Effector memory CD8-positive, alpha-beta T cell (primary cell): Measurements from ENCODE around the gene C1orf210.

Experiments used
- ATAC-seq: fragments of 150-1000 bp; cut with Tn5 transposase; replicated peaks from 2 replicates; pipeline ENCODE4 v1.10.0; 2021; ENCODE audit warnings: mild to moderate bottlenecking, moderate library complexity
- DNase-seq, 3 experiments: peaks; one replicate each; pipeline ENCODE4 v3.0.0; 2021
- H3K27ac Mint-ChIP-seq, 2 donors: one replicate each; pipeline ENCODE4 v1.8.0; 2022; ENCODE audit warnings: mild to moderate bottlenecking in 2 of 2, mixed read lengths in 2 of 2, moderate library complexity in 2 of 2
- H3K27me3 Mint-ChIP-seq, 2 donors: one replicate each; pipeline ENCODE4 v1.8.0; 2022; ENCODE audit warnings: mixed read lengths in 2 of 2
- H3K36me3 Mint-ChIP-seq: one replicate; pipeline ENCODE4 v1.8.0; 2022; ENCODE audit warnings: mild to moderate bottlenecking, moderate library complexity, mixed read lengths; ENCODE audit not compliant: insufficient read depth
- H3K4me1 Mint-ChIP-seq, 2 donors: one replicate each; pipeline ENCODE4 v1.8.0; 2022; ENCODE audit warnings: low read depth in 2 of 2, mixed read lengths in 2 of 2
- H3K4me3 Mint-ChIP-seq, 2 donors: one replicate each; pipeline ENCODE4 v1.8.0; 2022; ENCODE audit warnings: mild to moderate bottlenecking in 2 of 2, mixed read lengths in 2 of 2, moderate library complexity in 2 of 2
- H3K9me3 Mint-ChIP-seq, 2 donors: one replicate each; pipeline ENCODE4 v1.8.0; 2022; ENCODE audit warnings: mixed read lengths in 2 of 2

Gene C1orf210

DNA sequence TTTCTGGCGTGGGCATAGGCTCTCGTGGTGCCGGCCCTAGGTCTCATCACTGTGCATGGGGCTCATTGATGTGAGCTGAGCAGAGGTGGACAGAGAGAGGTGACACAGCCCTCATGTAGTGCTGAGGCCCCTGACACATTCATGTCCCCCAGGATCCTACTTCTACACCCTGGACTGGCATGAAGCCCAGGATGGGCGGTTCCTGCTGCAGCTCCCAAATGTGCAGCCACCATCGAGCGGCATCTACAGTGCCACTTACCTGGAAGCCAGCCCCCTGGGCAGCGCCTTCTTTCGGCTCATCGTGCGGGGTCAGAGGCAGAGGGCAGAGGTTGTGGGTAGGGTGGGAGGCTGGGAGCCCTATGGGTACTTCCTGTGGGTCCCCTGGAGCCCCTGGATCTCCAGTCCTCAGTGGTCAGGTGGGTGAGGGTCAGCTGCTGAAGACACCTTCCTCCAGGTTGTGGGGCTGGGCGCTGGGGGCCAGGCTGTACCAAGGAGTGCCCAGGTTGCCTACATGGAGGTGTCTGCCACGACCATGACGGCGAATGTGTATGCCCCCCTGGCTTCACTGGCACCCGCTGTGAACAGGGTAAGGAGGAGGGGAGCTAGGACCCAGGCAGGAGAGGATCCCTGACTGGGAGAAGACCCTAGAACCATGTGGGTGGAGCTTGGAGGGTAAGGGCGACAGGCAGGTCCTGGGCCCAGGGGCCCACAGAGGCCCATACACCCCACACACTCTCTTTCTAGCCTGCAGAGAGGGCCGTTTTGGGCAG, 21.5 kb upstream of the C1orf210 start:
- no peaks in the 10 kb centered on the region for H3K36me3 Mint-ChIP-seq
- H3K27me3 Mint-ChIP-seq, result peaks cover 39 to 49% of the 10 kb centered on the region in 2 donors
- H3K27ac Mint-ChIP-seq, result no peak overlapping the region

DNA sequence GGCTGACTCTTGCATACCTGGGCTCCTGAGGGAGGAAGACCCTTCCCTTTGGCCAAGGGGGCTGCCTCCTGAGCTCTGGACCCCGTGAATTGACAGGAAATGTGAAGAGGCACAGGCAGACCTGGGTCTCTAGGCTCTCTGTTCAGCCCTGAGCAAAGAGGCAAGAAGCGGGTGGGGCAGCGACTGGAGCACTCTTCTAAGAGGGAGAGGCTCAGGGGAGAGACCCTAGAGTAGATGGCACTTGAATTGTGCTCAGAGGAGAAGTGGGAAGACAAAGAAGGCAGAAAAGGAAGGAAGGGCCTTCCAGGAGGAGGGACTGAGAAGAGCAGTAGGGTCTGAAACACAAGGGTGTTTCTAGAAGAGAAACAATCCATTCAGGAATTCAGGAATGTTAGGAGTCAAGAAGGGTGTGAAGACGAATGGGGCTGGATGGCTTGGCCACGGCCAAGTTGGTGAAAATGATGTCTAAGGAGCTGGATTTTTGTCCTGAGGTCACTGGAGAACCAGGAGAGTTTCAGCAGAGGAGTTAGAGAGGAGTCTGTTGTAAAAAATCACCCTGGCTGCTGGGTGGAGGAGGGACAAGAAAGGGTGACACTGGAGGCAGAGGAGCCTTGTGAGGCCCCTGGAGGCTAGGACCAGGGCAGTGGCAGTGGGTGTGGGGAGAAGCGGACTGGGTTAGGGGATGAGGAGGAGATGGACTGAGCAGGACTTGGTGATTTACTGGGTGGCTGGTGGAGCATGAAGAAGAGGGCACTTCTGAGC, 20.7 kb upstream of the C1orf210 start:
- H3K9me3 Mint-ChIP-seq, result no peaks in the 10 kb centered on the region
- no peak overlapping the region for H3K27ac Mint-ChIP-seq
- H3K36me3 Mint-ChIP-seq, result no peaks in the 10 kb centered on the region
- no peak for DNase-seq
- H3K4me3 Mint-ChIP-seq, result no peak overlapping the region
- ATAC-seq, result no peak
- H3K4me1 Mint-ChIP-seq, result no peaks in the 10 kb centered on the region
- peaks cover 39 to 51% of the 10 kb centered on the region in 2 donors for H3K27me3 Mint-ChIP-seq

More for the DNA sequence above, 21.5 kb upstream of the C1orf210 start:
- DNase-seq (no peak), ATAC-seq (no peak)
- H3K4me3 Mint-ChIP-seq, result no peak overlapping the region
- H3K9me3 Mint-ChIP-seq, result no peaks in the 10 kb centered on the region
- H3K4me1 Mint-ChIP-seq, result no peaks in the 10 kb centered on the region

DNA sequence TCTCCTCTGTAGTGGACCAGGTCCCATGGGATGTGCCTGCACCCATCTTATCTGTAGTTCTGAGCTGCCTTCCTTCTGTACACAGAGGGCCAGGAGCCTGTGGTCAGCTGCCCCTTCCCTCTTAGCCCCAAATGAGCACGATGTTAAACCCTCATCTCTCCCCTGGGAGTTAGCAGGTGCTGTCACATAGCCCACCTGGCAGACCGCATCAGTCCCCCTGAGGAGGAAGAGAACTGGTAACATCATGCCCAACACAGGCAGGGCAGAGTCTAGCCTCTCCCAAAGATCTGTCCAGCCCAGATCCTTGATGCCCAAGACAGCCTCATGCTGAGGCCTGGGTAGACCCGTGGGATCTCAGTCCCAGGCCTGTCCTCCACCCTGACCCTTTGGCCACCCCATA, 20.1 kb upstream of the C1orf210 start:
- Mint-ChIP-seq H3K4me1 (peaks cover 0 to 1% of the 10 kb centered on the region in 2 donors), H3K9me3 (no peaks in the 10 kb centered on the region), H3K4me3 (no peak overlapping the region), H3K27me3 (peaks cover 39 to 51% of the 10 kb centered on the region in 2 donors), H3K27ac (no peak overlapping the region), H3K36me3 (no peaks in the 10 kb centered on the region)
- no peak for ATAC-seq
- DNase-seq, result no peak

DNA sequence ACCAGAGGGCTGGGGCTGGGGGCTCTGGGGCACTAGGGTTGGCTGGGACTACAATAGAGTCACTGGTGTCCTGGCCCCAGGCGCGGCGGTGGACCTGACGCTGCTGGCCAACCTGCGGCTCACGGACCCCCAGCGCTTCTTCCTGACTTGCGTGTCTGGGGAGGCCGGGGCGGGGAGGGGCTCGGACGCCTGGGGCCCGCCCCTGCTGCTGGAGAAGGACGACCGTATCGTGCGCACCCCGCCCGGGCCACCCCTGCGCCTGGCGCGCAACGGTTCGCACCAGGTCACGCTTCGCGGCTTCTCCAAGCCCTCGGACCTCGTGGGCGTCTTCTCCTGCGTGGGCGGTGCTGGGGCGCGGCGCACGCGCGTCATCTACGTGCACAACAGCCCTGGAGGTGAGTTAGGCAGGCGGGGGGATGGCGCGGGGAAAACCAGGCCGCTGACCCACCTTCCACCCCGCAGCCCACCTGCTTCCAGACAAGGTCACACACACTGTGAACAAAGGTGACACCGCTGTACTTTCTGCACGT, 19.5 kb upstream of the C1orf210 start:
- no peak overlapping the region for H3K27ac Mint-ChIP-seq
- H3K4me1 Mint-ChIP-seq, result peaks cover 0 to 1% of the 10 kb centered on the region in 2 donors
- H3K36me3 Mint-ChIP-seq, result no peaks in the 10 kb centered on the region
- peaks cover 33 to 51% of the 10 kb centered on the region in 2 donors for H3K27me3 Mint-ChIP-seq
- no peak overlapping the region for H3K4me3 Mint-ChIP-seq
- DNase-seq (no peak), ATAC-seq (no peak)
- no peaks in the 10 kb centered on the region for H3K9me3 Mint-ChIP-seq

DNA sequence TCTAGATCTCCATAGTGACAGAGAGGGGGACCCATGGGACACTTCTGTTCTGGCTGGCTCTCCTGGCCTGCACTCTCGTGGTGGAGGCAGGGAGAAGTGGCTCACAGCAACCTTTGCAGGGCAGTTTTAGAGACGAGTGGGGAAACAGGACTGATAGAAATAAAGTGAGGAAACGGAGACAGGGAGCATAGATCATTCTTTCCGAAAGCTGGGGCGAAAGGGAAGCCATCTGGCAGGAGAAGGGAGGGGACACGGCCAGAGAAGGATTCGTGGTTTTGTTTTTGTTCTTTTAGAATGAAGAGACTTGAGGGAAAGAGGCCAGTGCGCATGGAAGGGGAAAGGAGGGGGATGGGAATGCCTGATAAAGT, 18.9 kb upstream of the C1orf210 start:
- H3K27ac Mint-ChIP-seq, result no peak overlapping the region
- H3K9me3 Mint-ChIP-seq, result no peaks in the 10 kb centered on the region
- H3K4me1 Mint-ChIP-seq, result peaks cover 0 to 1% of the 10 kb centered on the region in 2 donors

DNA sequence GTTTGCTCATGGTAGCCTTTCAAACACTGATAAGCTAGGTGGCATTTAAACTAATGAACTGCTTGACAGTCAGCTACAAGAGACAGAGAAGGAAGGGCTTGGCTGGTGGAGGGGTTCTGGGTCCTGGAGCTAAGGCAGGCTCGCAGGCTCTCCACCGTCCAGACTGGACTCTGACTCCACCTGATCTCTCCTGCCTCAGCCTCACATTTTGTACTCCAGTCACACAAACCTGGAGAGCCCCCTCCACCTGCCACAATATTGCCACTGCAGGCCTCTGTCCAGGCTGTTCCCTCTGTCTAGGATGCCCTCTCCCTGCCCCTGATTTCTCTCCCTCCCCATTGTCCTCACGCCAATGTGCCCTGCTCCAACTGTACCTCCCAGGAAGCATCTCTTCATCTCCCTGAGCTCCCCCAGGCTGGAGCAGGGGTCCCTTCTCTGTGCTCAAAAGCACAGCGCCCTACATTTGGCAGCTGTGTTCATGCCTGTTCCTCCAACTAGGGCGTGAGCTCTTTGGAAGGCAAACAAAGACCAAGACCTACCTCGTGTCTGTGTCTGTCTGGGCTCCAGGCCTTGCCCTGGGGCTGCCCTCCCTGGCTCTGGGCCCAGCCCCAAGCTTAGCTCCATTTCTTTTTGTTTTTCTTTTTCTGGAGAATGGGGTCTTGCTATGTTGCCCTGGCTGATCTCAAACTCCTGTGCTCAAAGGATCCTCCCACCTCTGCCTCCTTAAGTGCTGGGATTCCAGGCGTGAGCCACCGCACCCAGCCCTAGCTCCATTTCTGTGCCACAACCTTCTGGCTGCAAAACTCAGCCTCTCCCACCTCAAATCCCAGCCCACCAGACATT, 18.3 kb upstream of the C1orf210 start:
- no peak overlapping the region for H3K27ac Mint-ChIP-seq
- DNase-seq (no peak), ATAC-seq (no peak)
- no peak overlapping the region for H3K4me3 Mint-ChIP-seq
- H3K27me3 Mint-ChIP-seq, result peaks cover 29 to 49% of the 10 kb centered on the region in 2 donors
- peaks cover 0 to 1% of the 10 kb centered on the region in 2 donors for H3K4me1 Mint-ChIP-seq
- H3K9me3 Mint-ChIP-seq, result no peaks in the 10 kb centered on the region
- H3K36me3 Mint-ChIP-seq, result no peaks in the 10 kb centered on the region

More for the DNA sequence above, 18.9 kb upstream of the C1orf210 start:
- Mint-ChIP-seq H3K4me3 (no peak overlapping the region), H3K36me3 (no peaks in the 10 kb centered on the region), H3K27me3 (peaks cover 31 to 51% of the 10 kb centered on the region in 2 donors)
- DNase-seq (no peak), ATAC-seq (no peak)

DNA sequence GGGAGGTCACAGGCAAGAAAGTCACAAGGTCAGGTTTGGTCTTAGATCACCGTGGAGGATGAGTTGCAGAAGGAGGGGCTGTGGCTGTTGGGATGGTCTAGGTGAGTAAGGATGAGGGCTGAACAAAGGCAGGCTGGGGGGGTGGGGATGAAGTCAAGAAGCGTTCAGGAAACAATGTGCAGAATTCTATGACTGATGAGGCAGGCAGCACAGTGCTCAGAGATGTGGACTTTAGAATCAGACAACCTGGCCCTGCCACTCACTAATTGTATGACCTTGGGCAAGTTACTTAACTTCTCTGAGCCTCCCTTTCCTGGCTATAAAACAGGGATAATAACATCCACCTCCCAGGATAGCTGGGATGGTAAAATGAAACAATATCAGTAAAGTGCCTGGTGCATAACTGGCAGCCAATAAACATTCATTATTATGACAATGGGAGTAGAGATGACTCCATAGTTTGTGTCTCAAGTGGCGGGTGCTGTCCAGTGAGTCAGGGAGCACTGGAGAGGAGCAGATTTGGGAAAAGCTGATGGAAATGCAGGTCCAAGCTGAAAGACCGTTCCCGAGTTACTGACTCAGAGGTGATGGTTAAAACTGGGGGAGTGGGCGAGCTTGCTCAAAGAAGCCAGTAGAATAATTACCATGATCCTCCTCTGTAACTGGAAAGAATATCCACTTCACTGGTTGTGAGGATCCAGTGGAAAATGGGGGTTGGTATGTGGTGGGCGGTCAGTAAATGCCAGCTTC, 17.5 kb upstream of the C1orf210 start:
- H3K27ac Mint-ChIP-seq, result no peak overlapping the region
- no peak for ATAC-seq

DNA sequence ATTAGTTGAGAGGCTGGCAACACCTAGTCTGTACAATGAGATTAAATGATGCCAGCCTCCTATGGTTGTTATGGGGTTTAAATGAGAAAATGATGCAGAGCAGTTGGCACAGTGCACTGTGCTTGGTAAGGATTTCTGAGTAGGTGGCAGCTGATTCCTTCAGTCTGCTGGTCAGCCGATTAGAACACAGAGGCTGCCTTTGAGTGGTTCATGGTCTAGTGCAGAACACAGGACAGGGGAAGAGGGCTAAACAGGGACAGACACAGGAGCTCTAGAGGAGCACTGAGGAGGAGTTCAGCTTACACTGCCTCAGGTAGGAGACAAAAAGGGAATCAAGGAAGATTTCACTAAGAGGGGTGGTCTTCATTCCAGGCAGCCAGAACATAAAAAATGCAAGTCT, 16.8 kb upstream of the C1orf210 start:
- no peak for DNase-seq
- H3K9me3 Mint-ChIP-seq, result no peaks in the 10 kb centered on the region
- ATAC-seq, result no peak
- H3K36me3 Mint-ChIP-seq, result peaks cover 3% of the 10 kb centered on the region
- no peak overlapping the region for H3K4me3 Mint-ChIP-seq
- no peak overlapping the region for H3K27ac Mint-ChIP-seq
- H3K4me1 Mint-ChIP-seq, result peaks cover 0 to 1% of the 10 kb centered on the region in 2 donors
- peaks cover 16 to 34% of the 10 kb centered on the region in 2 donors for H3K27me3 Mint-ChIP-seq

More for the DNA sequence above, 17.5 kb upstream of the C1orf210 start:
- Mint-ChIP-seq H3K36me3 (peaks cover under 1% of the 10 kb centered on the region), H3K9me3 (no peaks in the 10 kb centered on the region), H3K4me3 (no peak overlapping the region), H3K27me3 (peaks cover 21 to 41% of the 10 kb centered on the region in 2 donors), H3K4me1 (peaks cover 0 to 1% of the 10 kb centered on the region in 2 donors)
- no peak for DNase-seq

DNA sequence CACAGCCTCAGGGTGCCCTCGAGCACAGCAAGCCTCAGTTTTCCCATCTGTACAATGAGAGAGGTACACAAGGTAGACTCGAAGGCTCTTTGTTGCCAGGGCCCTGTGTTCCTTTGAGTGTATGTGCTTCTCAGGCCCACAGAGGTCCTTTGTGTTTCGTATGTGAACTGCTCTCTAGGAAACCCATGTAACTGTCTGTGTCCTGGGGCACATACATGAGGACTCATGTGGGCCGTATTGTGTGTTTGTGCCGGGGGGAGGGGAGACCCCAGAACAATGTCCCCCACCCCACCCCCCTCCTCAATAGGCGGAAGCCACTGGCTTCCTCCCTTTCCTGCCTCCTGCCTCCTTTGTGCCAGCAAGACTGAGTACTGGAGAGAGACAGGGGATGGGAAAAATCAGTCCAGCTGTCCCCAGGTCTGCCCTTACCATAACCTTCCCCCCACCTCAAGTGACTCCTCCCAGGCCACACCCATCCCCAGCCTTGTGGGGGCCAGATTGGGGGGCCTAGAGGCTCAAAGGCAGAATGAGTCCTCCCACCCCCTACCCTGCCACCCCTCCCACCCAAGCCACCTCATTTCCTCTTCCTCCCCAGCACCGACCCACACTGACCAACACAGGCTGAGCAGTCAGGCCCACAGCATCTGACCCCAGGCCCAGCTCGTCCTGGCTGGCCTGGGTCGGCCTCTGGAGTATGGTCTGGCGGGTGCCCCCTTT, 15.2 kb upstream of the C1orf210 start, which contains the start of gene TIE1:
Gene TIE1, plus strand, starts transcription at position 605 of the 717 bp plus-strand sequence. Its CDS starts 90 bp downstream, at position 695.
- Mint-ChIP-seq H3K36me3 (peaks cover 3% of the 10 kb centered on the region), H3K27me3 (peaks cover 6 to 20% of the 10 kb centered on the region in 2 donors), H3K4me3 (no peak within 1 kb of the TSS), H3K9me3 (no peaks in the 10 kb centered on the region), H3K4me1 (peaks cover 1 to 4% of the 10 kb centered on the region in 2 donors), H3K27ac (no peak within 1 kb of the TSS)
- DNase-seq, result no peak
- ATAC-seq, result no peak

DNA sequence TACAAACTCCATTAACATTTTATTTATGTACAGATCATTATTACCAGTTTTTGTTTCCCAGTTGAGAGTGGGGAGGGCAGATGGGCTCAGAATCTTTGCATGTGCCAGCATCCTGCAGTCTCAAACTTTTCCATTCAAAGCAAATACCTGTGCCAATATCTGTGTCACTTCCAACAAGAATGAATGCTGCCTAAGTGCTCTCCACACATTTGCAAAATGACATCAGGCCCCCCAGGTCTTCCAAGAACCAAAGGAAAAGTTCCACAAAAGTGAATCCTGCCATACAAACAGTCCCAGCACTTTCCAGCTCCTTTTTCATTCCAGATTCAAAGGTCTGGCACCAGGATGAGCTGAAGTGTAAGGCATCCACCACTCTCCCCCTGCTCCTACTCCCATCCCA, 13.7 kb upstream of the C1orf210 start:
- H3K27me3 Mint-ChIP-seq, result peaks cover 6 to 17% of the 10 kb centered on the region in 2 donors
- no peak for DNase-seq

DNA sequence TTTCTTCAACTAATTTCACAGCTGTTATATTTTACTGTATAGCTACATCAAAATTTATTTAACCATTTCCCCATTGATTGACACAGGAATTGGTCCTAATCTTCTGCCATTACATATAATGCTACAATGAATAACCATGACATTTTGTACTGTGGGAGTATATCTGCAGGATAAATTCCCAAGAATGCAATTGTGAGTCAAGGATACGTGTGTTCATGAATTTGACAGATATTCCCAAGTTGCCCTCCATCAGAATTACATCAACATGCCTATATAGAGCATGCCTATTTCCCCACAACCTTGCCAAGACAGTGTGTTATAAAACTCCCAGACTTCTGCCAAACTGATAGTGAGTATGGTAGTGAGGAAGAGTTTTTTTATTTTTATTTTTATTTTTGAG, 12.7 kb upstream of the C1orf210 start:
- no peak for DNase-seq
- H3K36me3 Mint-ChIP-seq, result peaks cover 3% of the 10 kb centered on the region
- no peak overlapping the region for H3K27ac Mint-ChIP-seq
- no peaks in the 10 kb centered on the region for H3K9me3 Mint-ChIP-seq
- peaks cover 1 to 4% of the 10 kb centered on the region in 2 donors for H3K4me1 Mint-ChIP-seq
- H3K4me3 Mint-ChIP-seq, result no peak overlapping the region
- peaks cover 6 to 12% of the 10 kb centered on the region in 2 donors for H3K27me3 Mint-ChIP-seq
- ATAC-seq, result no peak

More for the DNA sequence above, 13.7 kb upstream of the C1orf210 start:
- Mint-ChIP-seq H3K27ac (no peak overlapping the region), H3K4me3 (no peak overlapping the region), H3K36me3 (peaks cover 3% of the 10 kb centered on the region), H3K9me3 (no peaks in the 10 kb centered on the region), H3K4me1 (peaks cover 1 to 4% of the 10 kb centered on the region in 2 donors)
- no peak for ATAC-seq

DNA sequence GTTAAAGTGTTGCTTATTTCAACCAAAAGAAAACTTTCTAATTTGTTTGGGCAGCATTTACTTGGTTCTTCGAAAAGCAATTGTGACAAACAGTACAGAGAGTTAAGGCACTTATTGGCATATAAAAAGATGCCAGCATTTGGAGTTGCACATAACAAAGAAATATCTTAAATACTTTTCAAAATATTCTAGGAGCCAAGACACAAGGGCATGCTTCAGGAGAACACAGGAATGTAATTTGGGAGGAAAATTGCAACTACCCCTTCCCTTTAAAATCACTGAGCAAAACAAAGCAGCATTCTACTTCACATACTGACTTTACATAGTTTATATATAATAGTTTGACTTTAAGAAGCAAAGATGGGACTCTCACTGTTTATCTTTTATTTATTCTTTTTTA, 10.8 kb upstream of the C1orf210 start:
- H3K27me3 Mint-ChIP-seq, result no peaks in the 10 kb centered on the region
- DNase-seq, result no peak
- H3K36me3 Mint-ChIP-seq, result peaks cover 3% of the 10 kb centered on the region
- no peak overlapping the region for H3K4me3 Mint-ChIP-seq
- no peaks in the 10 kb centered on the region for H3K9me3 Mint-ChIP-seq
- ATAC-seq, result no peak
- H3K4me1 Mint-ChIP-seq, result peaks cover 1 to 4% of the 10 kb centered on the region in 2 donors
- peak overlapping the region in 1 of 2 donors; percentile 50 for H3K27ac Mint-ChIP-seq
